IPS DF 19.7 (cell line): Measurements from ENCODE around the gene FOXO3B.
A peak's percentile ranks its signal among the peaks of the same experiment; 100 is the strongest.
"Not testable (repeated sequence)": the region's sequence is repeated elsewhere in the genome, so short reads cannot be mapped to it uniquely, and the experiment has no call there.

Source experiments
- DNase-seq: peaks from one replicate; pipeline ENCODE4 v3.0.0-alpha.2; 2013; ENCODE audit warnings: low read depth, low spot score

FOXO3B gene

DNA sequence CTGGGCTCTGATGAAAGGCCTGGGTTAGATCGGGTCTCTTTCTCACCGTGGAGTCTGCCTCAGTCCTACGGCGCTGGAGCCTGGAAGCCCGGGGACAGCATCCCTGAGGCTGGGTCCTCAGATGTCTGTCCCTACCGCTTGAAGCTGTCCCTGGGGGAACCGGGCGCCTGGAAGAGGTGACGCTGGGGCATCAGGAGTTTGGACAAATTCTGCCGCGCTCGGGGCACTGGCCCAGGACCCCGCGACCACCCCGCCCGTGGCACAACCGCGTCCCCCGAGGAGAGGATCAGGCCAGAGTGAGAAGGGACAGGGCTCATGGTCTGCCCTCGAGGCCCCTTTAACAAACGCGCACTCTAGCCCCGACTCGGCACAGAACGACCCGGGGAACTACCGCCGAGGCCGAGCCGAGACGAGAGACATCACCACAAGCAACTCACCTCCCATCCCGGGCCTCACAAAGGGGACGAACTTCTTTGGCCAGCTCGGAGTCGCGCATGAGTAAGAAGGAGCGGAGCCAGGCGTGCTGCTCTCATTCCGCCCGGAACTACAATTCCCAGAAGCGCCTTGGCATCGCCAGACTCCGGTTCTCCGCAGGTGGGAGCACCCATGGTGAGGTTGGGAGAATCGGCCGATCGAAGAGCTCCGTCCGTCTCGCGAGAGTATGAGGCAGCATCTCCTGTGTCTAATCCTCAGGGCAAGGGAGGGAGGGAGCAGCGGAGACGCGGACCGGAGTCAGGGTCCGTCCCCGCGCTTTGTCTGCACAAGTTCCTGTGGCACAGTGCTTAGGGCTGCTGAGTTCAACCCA is at the start of gene FOXO3B:
FOXO3B (minus strand) TSS at position 548 of the 805 bp plus-strand sequence. CDS start 663 bp downstream, outside the sequence.
- peak; percentile 69 for DNase-seq

DNA sequence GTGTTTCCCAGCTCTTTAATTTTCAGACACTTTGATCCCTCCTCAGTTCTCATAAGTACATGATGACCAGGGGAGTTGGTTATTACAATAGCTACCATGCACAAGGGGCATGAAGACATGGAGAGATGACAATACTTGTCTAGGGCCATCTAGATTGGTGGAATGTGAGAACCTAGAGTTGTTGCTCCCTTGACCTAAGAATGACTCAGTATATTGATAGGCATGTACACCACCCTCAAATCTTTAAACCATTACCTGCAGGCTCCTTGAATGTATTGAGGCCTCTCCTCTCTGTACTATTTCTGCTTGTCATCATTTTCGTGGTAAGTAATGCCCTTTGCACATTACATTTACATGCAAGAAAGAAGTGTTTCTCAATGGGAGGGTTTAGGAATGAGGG is 41.4 kb upstream of the FOXO3B start:
- not testable (repeated sequence) for DNase-seq

GRCh38 chr17:18722612-18723011 is 40.5 kb upstream of the FOXO3B start:
- not testable (repeated sequence) for DNase-seq

DNA sequence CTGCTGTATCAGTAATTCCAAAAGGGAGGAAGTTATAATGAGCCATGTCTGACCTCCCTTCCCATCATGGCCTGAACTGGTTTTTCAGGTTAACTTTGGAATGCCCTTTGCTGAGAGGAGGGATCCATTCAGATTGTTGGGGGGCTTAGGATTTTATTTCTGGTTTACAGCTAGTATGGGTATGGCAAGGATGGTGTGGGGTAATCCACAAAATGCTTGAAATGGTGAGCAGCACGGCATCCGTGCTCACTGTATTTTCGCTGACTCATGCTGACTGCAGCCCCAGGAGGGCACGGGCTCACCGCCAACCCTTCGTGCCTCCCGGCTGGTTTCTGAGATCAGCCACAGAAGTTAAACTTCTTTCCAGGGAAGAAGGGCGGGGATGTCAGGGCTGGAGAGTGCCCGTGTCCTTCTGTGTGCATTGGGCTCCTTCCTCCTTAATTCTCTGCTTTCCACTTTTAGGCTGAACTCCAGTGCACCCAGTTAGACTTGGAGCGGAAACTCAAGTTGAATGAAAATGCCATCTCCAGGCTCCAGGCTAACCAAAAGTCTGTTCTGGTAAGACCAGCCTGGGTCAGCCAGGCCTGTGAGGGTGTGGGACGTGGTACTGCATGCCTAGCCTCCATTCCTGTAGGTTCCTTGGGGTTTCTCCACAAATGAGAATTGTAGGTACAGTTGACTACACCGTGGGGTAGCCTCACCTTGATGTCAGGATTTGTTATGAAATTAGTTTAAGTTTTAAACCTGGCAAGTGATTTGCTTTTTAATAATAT is 39.8 kb upstream of the FOXO3B start:
- not testable (repeated sequence) for DNase-seq

DNA sequence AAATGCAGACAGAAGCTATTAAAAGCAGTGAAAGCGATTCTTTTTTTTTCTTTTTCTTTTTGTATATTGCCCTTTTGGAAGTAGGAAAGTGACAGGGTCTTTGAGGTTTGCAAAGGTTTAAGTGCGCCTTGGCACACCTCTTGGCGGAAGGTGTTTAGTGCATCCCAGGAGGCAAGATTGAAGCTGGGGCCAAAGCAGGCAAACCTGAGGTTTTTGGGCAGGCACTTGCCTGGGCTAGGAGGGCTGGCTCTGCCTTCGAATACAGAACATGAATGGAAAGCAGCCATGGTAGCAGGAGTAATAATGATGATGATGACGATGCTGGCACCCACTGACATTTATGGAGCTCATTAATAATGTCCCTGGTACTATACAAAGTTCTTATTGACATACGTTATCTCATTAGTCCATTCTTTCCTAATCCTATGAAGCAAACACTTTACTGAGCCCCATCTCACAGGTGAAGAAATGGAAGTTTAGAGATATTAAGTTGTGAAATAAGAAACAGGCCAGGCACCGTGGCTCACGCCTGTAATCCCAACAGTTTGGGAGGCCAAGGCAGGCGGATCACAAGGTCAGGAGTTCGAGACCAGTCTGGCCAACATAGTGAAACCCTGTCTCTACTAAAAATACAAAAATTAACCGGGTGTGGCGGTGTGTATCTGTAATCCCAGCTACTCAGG is 37.5 kb upstream of the FOXO3B start:
- DNase-seq = not testable (repeated sequence)

- not testable (repeated sequence) for DNase-seq
These were observed 36.7 kb upstream of the FOXO3B start for GRCh38 chr17:18718643-18719427.

- DNase-seq = not testable (repeated sequence)
These were observed 30.4 kb upstream of the FOXO3B start for GRCh38 chr17:18712354-18712999.

DNA sequence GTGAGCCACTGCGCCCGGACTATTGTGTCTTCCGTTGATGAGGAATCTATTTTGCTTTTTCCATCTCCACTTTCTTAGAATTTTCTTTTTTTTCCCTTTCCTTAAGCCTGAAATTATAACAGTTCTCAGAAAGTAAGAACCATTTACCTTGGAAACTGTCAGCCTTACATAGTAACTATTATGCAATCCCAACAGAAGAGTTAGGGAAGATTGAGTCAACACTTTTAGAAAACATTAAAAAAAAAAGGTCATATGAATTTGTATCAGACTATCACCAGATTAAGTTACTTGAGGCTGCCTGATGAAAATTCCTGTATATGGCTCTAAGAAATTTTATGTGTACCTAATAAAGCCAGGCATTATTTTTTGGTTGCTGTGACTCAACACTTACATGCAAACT is 26.1 kb upstream of the FOXO3B start:
- DNase-seq = not testable (repeated sequence)

GRCh38 chr17:18705955-18706354 is 23.8 kb upstream of the FOXO3B start:
- DNase-seq = not testable (repeated sequence)

- not testable (repeated sequence) for DNase-seq
These were observed 16.5 kb upstream of the FOXO3B start for GRCh38 chr17:18698473-18699103.

- DNase-seq = not testable (repeated sequence)
These were observed 13.0 kb upstream of the FOXO3B start for GRCh38 chr17:18695143-18695542.

DNA sequence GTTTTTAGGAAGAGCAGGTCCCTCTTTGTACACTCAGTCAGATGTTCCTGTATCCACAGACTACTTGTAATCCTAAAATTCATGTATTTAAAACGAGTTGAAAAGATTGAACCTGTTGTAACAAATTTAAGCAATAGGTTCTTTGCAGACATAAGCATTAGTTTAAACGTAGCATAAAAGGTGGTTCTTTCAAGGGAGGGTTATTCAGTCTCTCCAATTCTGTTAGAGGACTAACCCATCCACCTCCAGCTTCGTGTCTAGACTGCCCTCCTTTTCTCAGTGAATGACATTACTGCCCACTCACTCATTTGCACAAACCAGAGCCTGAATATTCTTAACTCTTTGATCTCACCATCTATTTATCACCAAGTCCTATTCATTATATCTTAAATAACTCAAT is 554 bp upstream of the FOXO3B start:
- not testable (repeated sequence) for DNase-seq

- DNase-seq = not testable (repeated sequence)
These were observed 4.7 kb downstream of the FOXO3B start for GRCh38 chr17:18677381-18677780.

DNA sequence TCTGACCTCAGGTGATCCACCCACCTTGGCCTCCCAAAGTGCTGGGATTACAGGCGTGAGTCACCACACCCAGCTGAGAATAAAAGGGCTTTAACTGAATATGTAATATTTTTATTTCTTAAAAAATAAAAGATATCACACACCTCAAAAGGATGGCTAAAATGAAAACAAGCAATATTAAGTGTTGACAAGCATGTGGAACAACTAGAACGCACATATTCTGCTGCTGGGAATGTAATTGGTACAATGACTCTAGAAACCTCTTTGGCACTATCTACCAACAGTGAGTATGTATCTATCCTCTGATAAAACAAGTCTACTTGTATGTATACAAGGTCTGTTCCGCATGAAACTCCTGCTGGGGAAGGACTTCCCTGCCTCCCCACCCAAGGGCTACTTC is 5.2 kb downstream of the FOXO3B start:
- DNase-seq = not testable (repeated sequence)

DNA sequence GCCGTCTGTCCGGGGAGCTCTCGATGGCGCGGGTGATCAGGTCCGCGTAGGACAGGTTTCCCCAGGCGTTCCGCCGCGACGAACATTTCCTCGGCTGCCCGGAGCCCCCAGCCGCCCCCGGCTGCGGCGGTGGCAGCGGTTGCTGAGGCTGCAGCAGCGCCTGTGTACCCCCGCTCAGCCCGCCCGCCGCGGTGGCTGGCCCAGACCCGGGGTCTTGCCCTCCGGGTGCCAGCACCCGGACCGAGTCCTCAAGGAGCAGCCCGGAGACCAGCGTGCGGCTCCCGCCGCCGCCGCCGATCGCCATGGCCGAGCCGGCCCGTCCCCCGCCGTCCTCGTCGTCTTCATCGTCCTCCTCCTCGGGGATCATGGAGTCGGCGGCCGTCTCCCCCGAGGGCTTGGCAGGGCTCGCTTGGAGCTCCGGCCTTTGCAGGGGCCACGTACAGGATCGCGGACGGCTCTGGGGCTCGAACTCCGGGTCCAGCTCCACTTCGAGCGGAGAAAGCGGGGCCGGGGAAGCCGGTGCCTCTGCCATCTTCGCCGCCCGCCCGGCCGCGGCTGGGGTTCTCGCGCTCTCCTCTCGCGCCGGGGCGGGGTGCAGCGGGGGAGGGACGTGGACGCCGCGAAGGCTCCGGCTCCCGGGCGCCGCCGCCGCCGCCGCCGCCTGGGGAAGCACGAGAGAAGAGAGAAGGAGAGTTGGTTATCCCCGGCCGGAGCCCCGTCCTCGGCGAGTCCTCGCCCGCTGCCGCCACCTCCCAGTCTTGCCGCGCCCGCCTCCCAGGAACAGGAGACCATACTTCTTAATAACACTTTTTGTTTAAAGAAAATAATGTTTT is 9.5 kb downstream of the FOXO3B start:
- DNase-seq = not testable (repeated sequence)

DNA sequence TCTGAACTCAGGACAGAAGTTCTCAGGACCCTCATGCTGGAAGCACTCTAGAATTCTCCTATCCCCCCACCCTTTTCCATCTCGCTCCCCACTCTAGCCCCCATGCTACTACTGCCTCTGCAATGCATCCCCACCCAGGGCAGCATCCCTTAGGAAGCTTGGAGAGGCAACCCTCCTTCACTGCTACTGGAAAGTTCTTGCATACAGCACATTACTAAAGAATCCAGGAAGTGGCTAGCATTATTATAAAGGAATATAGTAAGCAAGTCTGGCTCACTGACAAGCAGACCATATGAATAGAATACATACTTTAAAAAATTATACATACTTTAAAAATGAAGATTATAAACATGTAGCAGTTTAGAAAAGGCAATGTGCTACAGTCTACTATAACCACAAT is 13.5 kb downstream of the FOXO3B start:
- not testable (repeated sequence) for DNase-seq

DNA sequence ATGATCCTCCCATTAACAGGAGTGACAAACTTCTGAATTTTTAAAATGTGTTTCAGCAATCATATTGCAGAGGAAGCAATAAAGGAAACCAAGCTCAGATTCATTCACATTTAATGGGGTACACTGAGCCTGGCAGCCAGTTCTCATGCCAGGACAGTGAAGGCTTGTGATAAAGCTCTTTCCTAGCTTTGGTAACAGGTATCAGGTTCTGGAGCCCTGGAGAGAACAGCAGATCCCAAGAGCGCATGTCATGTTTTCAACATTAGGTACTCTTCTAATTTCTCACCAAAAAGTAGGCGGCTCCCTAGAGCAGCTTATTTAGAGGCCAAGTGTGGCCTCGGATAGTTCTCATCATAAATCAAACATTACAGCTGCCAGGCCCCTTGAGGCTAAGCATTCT is 14.6 kb downstream of the FOXO3B start:
- DNase-seq = not testable (repeated sequence)

GRCh38 chr17:18666326-18666725 is 15.8 kb downstream of the FOXO3B start:
- DNase-seq = not testable (repeated sequence)

DNA sequence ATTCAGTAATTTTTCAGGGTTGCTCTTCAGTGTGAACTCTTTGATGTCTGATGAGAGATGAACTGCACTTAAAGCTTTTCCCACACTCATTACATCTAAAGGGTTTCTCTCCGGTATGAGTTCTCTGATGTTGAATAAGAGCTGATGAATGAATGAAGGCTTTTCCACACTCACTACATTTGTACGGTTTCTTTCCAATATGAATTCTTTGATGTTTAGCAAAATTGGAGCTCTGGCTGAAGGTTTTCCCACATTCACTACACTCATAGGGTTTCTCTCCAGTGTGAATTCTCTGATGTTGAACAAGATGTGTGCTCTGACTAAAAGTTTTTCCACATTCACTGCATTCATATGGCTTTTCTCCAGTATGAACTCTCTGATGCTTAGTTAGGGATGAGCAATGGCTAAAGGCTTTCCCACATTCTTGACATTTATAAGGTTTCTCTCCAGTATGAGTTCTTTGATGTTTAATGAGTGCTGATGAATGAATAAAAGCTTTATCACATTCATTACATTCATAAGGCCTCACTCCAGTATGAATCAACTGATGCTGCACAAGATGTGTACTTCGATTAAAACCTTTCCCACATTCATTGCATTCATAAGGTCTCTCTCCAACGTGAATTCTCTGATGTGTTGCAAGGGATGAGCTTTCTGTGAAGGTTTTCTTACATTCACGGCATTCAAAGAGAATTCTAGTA is 20.0 kb downstream of the FOXO3B start:
- not testable (repeated sequence) for DNase-seq
